H9 (cell line): ENCODE measurements around the gene F7. TPM values are rescaled to one million over a fixed set of nuclear protein-coding genes. Genes with fewer than 3 reads are reported as not detected.

ENCODE experiments used
- DNase-seq: peaks from one replicate; pipeline ENCODE4 v3.0.0-alpha.2; 2017
- H2AFZ ChIP-seq: one replicate; pipeline ENCODE4 v1.6.1; 2013; ENCODE audit warnings: mild to moderate bottlenecking, low read length, control low read depth, moderate library complexity
- H2AK5ac ChIP-seq: 2 replicates; pipeline ENCODE4 v1.6.1; 2013; ENCODE audit warnings: low read length, control low read depth, mixed read lengths; ENCODE audit not compliant: insufficient read length
- H2BK120ac ChIP-seq: one replicate; pipeline ENCODE4 v1.6.1; 2013; ENCODE audit warnings: low read depth, mild to moderate bottlenecking, low read length, control low read depth, inconsistent platforms; ENCODE audit not compliant: poor library complexity, severe bottlenecking
- H2BK12ac ChIP-seq: 2 replicates; pipeline ENCODE4 v1.6.1; 2013; ENCODE audit warnings: low read length, control low read depth, mixed read lengths, low read depth; ENCODE audit not compliant: insufficient read length
- H2BK15ac ChIP-seq: 2 replicates; pipeline ENCODE4 v1.6.1; 2013; ENCODE audit warnings: low read depth, low read length, control low read depth
- H2BK20ac ChIP-seq: one replicate; pipeline ENCODE4 v1.6.1; 2013; ENCODE audit warnings: low read depth, mild to moderate bottlenecking, low read length, control low read depth, inconsistent platforms; ENCODE audit not compliant: poor library complexity, severe bottlenecking
- H2BK5ac ChIP-seq: 2 replicates; pipeline ENCODE4 v1.6.1; 2013; ENCODE audit warnings: low read length, control low read depth, mixed read lengths; ENCODE audit not compliant: insufficient read length
- H3K14ac ChIP-seq: 2 replicates; pipeline ENCODE4 v1.6.1; 2013; ENCODE audit warnings: low read length, control low read depth; ENCODE audit not compliant: insufficient read depth
- H3K18ac ChIP-seq: 2 replicates; pipeline ENCODE4 v1.6.1; 2013; ENCODE audit warnings: low read depth, mild to moderate bottlenecking, mixed read lengths, low read length, control low read depth; ENCODE audit not compliant: insufficient read length
- H3K23ac ChIP-seq: 2 replicates; pipeline ENCODE4 v1.6.1; 2013; ENCODE audit warnings: low read length, control low read depth, mixed read lengths, low read depth; ENCODE audit not compliant: insufficient read length
- H3K23me2 ChIP-seq: 2 replicates; pipeline ENCODE4 v1.6.1; 2013; ENCODE audit warnings: low read depth, mild to moderate bottlenecking, mixed read lengths, low read length, control low read depth; ENCODE audit not compliant: insufficient read length, poor library complexity, severe bottlenecking
- H3K27ac ChIP-seq: 2 replicates; pipeline ENCODE4 v1.5.1; 2013; ENCODE audit warnings: low read length, control low read depth, mixed read lengths, low read depth; ENCODE audit not compliant: insufficient read length
- H3K27me3 ChIP-seq: 2 replicates; pipeline ENCODE4 v1.6.1; 2013; ENCODE audit warnings: low read length, control low read depth, inconsistent platforms; ENCODE audit not compliant: insufficient read depth
- H3K4ac ChIP-seq: 2 replicates; pipeline ENCODE4 v1.6.1; 2013; ENCODE audit warnings: low read depth, mild to moderate bottlenecking, control low read depth, inconsistent platforms, low read length, moderate library complexity
- H3K4me1 ChIP-seq: 2 replicates; pipeline ENCODE4 v1.6.1; 2013; ENCODE audit warnings: low read length, control low read depth, inconsistent platforms; ENCODE audit not compliant: insufficient read depth
- H3K4me2 ChIP-seq: 2 replicates; pipeline ENCODE4 v1.6.1; 2013; ENCODE audit warnings: low read length, control low read depth, mixed read lengths; ENCODE audit not compliant: insufficient read length, insufficient read depth
- H3K56ac ChIP-seq: 2 replicates; pipeline ENCODE4 v1.6.1; 2013; ENCODE audit warnings: low read depth, mild to moderate bottlenecking, mixed read lengths, low read length, control low read depth; ENCODE audit not compliant: insufficient read length
- H3K79me1 ChIP-seq: 2 replicates; pipeline ENCODE4 v1.6.1; 2013; ENCODE audit warnings: low read depth, mild to moderate bottlenecking, moderate library complexity, low read length, control low read depth, inconsistent platforms; ENCODE audit not compliant: insufficient read depth, poor library complexity, severe bottlenecking
- H3K79me2 ChIP-seq: 2 replicates; pipeline ENCODE4 v1.6.1; 2013; ENCODE audit warnings: low read length, control low read depth, inconsistent platforms; ENCODE audit not compliant: insufficient read depth
- H3K9ac ChIP-seq: 2 replicates; pipeline ENCODE4 v1.6.1; 2013; ENCODE audit warnings: low read length, control low read depth, mixed read lengths; ENCODE audit not compliant: insufficient read length; ENCODE audit errors: extremely low read depth
- H3K9me3 ChIP-seq: one replicate; pipeline ENCODE4 v1.6.1; 2013; ENCODE audit warnings: low read depth, low read length, inconsistent platforms; ENCODE audit not compliant: control insufficient read depth
- H3T11ph ChIP-seq: one replicate; pipeline ENCODE4 v1.6.1; 2013; ENCODE audit warnings: mild to moderate bottlenecking, low read length, control low read depth, inconsistent platforms
- H4K20me1 ChIP-seq: one replicate; pipeline ENCODE4 v1.6.1; 2013; ENCODE audit not compliant: control insufficient read depth, insufficient read length, insufficient read depth
- H4K5ac ChIP-seq: 2 replicates; pipeline ENCODE4 v1.6.1; 2013; ENCODE audit warnings: low read depth, mild to moderate bottlenecking, mixed read lengths, low read length, control low read depth; ENCODE audit not compliant: insufficient read length
- H4K8ac ChIP-seq: replicated peaks from 2 replicates; pipeline ENCODE4 v1.6.1; 2013; ENCODE audit warnings: low read length, control low read depth, mixed read lengths, low read depth; ENCODE audit not compliant: insufficient read length
- H4K91ac ChIP-seq: 2 replicates; pipeline ENCODE4 v1.6.1; 2013; ENCODE audit warnings: low read depth, mild to moderate bottlenecking, moderate library complexity, mixed read lengths, low read length, control low read depth; ENCODE audit not compliant: insufficient read length
- H3K27ac Mint-ChIP-seq, 3 experiments: 2 replicates in 2 of 3; 3 replicates in 1 of 3; pipeline ENCODE4 v1.8.0; 2020 to 2021; ENCODE audit warnings: mixed read lengths in 3 of 3, mild to moderate bottlenecking in 1 of 3, moderate library complexity in 1 of 3
- H3K27me3 Mint-ChIP-seq: 2 replicates; pipeline ENCODE4 v1.8.0; 2021; ENCODE audit warnings: low read depth, mild to moderate bottlenecking, moderate library complexity, mixed read lengths
- H3K36me3 Mint-ChIP-seq, 3 experiments: 2 replicates in 2 of 3; 3 replicates in 1 of 3; pipeline ENCODE4 v1.8.0; 2020 to 2021; ENCODE audit warnings: low read depth in 3 of 3, mixed read lengths in 3 of 3; ENCODE audit not compliant: insufficient read depth in 1 of 3
- H3K4me1 Mint-ChIP-seq, 2 experiments: 2 replicates each; pipeline ENCODE4 v1.8.0; 2020; ENCODE audit warnings: mixed read lengths in 2 of 2
- H3K4me3 Mint-ChIP-seq, 2 experiments: 2 replicates in 1 of 2; 3 replicates in 1 of 2; pipeline ENCODE4 v1.8.0; 2020 to 2021; ENCODE audit warnings: mild to moderate bottlenecking in 2 of 2, mixed read lengths in 2 of 2, moderate library complexity in 1 of 2
- H3K9me3 Mint-ChIP-seq, 2 experiments: 2 replicates in 1 of 2; 3 replicates in 1 of 2; pipeline ENCODE4 v1.8.0; 2020; ENCODE audit warnings: mild to moderate bottlenecking in 2 of 2, mixed read lengths in 2 of 2, moderate library complexity in 1 of 2
- WGBS: extraction: QIAGEN DNeasy Blood & Tissue Kit; methylation state at CpG from one replicate; pipeline ENCODE4 v1.1.7; 2013; ENCODE audit warnings: missing lambda C conversion rate, low lambda C conversion rate, mixed read lengths; ENCODE audit not compliant: insufficient read length; ENCODE audit errors: extremely low coverage; 5-methylcytosine and 5-hydroxymethylcytosine counted together
- total RNA-seq: library from RNA; stranded (reverse); gene quantifications from 2 replicates; pipeline ENCODE4 v1.2.1, GENCODE V29; 2021
- TF ChIP-seq, protein P1 (sequence below): fragments of 200-600 bp; sonication (generic); conservative IDR thresholded peaks from 3 replicates; pipeline ENCODE4 v1.8.0; 2021; ENCODE audit warnings: antibody characterized with exemption, mild to moderate bottlenecking

F7 gene
- total RNA-seq, 1 experiment from 2014 or later, result 0.81 TPM

DNA sequence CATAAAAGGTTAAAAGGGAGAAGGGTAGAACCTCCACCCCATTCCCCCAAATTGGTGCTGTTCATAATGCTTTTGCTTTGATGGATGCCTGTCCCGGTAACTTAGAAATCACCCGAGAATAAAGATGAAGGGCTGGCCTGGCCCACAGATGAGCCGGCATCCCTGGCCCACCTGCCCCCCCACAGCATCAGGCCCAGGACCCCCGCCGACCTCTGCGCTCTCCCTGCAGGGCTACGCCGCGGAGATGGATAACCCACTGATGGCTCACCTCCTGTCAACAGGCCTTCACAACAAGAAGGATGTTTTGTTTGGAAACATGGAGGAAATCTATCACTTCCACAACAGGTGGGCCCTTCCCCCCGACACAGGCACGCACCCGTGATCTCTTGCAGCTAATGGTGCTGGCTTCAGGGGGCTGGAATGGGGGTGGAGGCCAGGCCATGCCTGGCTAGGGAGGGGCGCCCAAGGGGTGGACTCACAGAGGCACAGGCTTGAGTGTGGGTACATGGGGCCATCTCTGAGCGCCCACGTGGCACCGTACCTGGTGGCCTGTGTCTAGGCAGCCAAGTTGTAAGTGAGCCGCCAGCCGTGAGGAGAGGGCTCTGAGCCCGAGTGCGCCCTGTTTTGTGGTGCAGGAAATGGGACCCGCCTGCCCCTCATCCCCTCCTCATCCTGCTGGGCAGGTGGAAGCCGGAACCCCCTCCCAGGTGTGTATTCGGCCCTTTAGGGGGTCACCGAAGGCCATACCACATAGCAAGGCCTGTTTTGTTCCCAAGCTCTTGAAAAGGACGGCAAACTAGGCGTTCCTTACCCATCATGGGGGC, 23.2 kb upstream of the F7 start:
- Histone ChIP-seq H3K27me3 (no peaks in the 10 kb centered on the region), H2BK120ac (no peak overlapping the region), H3K4me1 (no peaks in the 10 kb centered on the region), H4K5ac (no peak overlapping the region), H3K9me3 (no peaks in the 10 kb centered on the region), H2BK5ac (no peak overlapping the region), H3K27ac (no peak overlapping the region), H3K18ac (no peak overlapping the region), H3T11ph (no peak overlapping the region), H3K4me2 (no peak overlapping the region), H3K79me1 (no peaks in the 10 kb centered on the region), H2AFZ (no peak overlapping the region), H4K91ac (no peak overlapping the region), H3K56ac (no peak overlapping the region), H2BK15ac (no peak overlapping the region), H3K9ac (no peak overlapping the region), H2BK12ac (no peak overlapping the region), H4K8ac (no peak overlapping the region), H3K4ac (no peak overlapping the region), H4K20me1 (no peaks in the 10 kb centered on the region), H2BK20ac (no peak overlapping the region), H3K23me2 (no peaks in the 10 kb centered on the region), H3K23ac (no peak overlapping the region), H3K14ac (no peak overlapping the region), H2AK5ac (no peak overlapping the region), H3K79me2 (no peaks in the 10 kb centered on the region)
- H3K4me1 Mint-ChIP-seq, result no peaks in the 10 kb centered on the region
- H3K36me3 Mint-ChIP-seq, result peaks cover 3 to 6% (median 5%) of the 10 kb centered on the region in 3 experiments; a peak in 5 of 7 replicates
- no peaks in the 10 kb centered on the region for H3K9me3 Mint-ChIP-seq
- no peak overlapping the region for H3K4me3 Mint-ChIP-seq
- H3K27me3 Mint-ChIP-seq, result no peaks in the 10 kb centered on the region
- H3K27ac Mint-ChIP-seq, result no peak overlapping the region
- no peak for DNase-seq
- WGBS, result no CpG with 5 or more reads among the region's 26 CpGs
- TF ChIP-seq, protein P1, sequence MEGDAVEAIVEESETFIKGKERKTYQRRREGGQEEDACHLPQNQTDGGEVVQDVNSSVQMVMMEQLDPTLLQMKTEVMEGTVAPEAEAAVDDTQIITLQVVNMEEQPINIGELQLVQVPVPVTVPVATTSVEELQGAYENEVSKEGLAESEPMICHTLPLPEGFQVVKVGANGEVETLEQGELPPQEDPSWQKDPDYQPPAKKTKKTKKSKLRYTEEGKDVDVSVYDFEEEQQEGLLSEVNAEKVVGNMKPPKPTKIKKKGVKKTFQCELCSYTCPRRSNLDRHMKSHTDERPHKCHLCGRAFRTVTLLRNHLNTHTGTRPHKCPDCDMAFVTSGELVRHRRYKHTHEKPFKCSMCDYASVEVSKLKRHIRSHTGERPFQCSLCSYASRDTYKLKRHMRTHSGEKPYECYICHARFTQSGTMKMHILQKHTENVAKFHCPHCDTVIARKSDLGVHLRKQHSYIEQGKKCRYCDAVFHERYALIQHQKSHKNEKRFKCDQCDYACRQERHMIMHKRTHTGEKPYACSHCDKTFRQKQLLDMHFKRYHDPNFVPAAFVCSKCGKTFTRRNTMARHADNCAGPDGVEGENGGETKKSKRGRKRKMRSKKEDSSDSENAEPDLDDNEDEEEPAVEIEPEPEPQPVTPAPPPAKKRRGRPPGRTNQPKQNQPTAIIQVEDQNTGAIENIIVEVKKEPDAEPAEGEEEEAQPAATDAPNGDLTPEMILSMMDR, result no peak
